ENCODE results near the gene MIEN1. TPM values are rescaled to one million over a fixed set of nuclear protein-coding genes. Genes with fewer than 3 reads are reported as not detected.

The MIEN1 gene
- total RNA-seq, 2 donors from 2014 or later: 46.5 to 119 TPM

GRCh38 chr17:39756380-39757079 lies 26.2 kb upstream of the MIEN1 start:
- H3K4me3 ChIP-seq: no peak overlapping the region
- H3K36me3 ChIP-seq: no peaks in the 10 kb centered on the region
- no peaks in the 10 kb centered on the region for H3K27me3 ChIP-seq (replicated peaks; ENCODE audit: insufficient read depth)
- H3K27ac ChIP-seq: no peak overlapping the region
- no peak for DNase-seq (ENCODE audit: low spot score)
- no peaks in the 10 kb centered on the region for H3K4me1 ChIP-seq (replicated peaks)
- 62% methylated on average over 7 of the region's 7 CpGs for WGBS
- TF ChIP-seq CTCF (IDR thresholded peaks at IDR 0.05) (no peak), POLR2A (IDR thresholded peaks at IDR 0.05) (no peak), POLR2AphosphoS5 (IDR thresholded peaks at IDR 0.05) (no peak)
- H3K9me3 ChIP-seq: no peaks in the 10 kb centered on the region
- intact Hi-C loops (cut with DNase I): no loop called here

DNA sequence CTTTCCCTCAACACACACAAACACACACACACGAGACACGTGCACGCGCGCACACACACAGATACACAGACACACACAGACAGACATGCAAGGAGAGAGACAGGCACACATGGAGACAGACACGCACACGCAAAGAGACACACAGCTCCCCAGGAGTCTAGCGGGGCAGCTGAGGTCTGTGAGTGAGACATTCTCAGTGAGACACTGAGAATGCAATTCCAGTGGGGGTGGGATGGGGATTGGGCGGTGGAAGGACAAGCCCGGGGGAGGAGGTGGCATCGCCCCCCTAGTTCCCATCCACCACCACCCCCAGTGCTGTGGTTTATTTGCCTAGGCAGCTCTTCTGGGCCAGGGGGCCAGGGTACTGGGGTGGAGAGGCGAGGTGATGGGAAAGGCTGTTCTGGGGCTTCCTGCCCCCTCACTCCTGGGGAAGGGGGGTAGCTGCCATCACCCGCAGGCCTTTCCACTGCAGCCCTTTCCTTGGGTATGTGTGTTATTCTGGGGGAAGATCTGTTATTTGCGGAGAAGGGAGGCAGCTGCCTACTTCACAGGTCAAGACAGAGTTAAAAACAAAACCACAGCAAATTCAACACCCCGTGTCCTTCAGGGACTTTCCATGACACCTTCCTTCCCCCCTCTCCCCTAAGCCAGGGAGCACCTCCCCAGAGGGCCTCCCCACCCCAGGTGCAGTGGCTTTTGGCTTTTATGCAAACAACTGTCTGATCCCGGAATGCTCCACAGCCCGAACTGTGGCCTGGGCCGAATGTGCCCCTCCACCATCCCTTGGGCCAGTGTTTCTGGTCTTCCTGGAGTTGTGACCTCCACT lies 25.4 kb upstream of the MIEN1 start:
- H3K27me3 ChIP-seq (replicated peaks; ENCODE audit: insufficient read depth): no peaks in the 10 kb centered on the region
- TF ChIP-seq CTCF (IDR thresholded peaks at IDR 0.05): no peak
- no peak for TF ChIP-seq POLR2AphosphoS5 (IDR thresholded peaks at IDR 0.05)
- TF ChIP-seq POLR2A (IDR thresholded peaks at IDR 0.05): no peak
- no peaks in the 10 kb centered on the region for H3K4me1 ChIP-seq (replicated peaks)
- intact Hi-C loops (cut with DNase I): loop anchor here (2.0 kb wide), 1 partner anchor 133 kb away; no protein-coding TSS in a partner anchor
- H3K27ac ChIP-seq: no peak overlapping the region
- no peak overlapping the region for H3K4me3 ChIP-seq
- 64% methylated on average over 18 of the region's 18 CpGs for WGBS
- H3K36me3 ChIP-seq: no peaks in the 10 kb centered on the region
- no peaks in the 10 kb centered on the region for H3K9me3 ChIP-seq
- DNase-seq (ENCODE audit: low spot score): no peak

DNA sequence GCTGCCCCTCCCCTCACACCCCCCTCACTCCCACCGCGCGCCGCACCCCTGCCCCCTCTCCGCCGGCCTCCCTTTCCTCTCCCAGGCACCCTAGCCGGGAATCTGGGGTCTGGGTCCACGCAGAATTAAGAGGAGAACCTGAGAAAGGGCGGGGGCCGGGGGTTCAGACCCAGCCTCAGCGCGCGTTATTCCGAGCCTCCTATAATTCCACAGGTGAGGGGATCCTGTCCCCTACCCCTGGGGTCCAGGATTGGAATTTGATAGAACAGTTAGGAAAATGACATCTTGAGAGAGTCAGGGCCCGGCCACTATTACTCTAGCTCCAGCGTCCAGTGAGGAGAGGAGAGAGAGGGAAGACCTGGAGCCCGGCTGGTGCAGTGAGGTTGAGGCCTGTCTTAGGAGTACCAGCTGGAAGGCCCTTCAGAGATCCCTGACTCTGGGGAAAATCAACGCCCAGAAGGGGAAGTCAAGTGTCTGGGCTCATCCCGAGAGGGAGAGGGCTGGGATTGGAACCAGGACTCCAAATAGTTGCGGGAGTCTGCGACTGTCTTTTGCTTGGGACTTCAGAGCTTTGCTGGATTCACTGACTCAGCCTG lies 24.7 kb upstream of the MIEN1 start:
- Histone ChIP-seq H3K36me3 (no peaks in the 10 kb centered on the region), H3K4me3 (peak overlapping the region; percentile 61), H3K9me3 (no peaks in the 10 kb centered on the region), H3K27me3 (replicated peaks; ENCODE audit: insufficient read depth) (no peaks in the 10 kb centered on the region), H3K4me1 (replicated peaks) (no peaks in the 10 kb centered on the region), H3K27ac (peak overlapping the region; percentile 85 to 88)
- no peak for TF ChIP-seq POLR2AphosphoS5 (IDR thresholded peaks at IDR 0.05)
- TF ChIP-seq POLR2A (IDR thresholded peaks at IDR 0.05): no peak
- TF ChIP-seq CTCF (IDR thresholded peaks at IDR 0.05): no peak
- 37% methylated on average over 21 of the region's 21 CpGs for WGBS
- no peak for DNase-seq (ENCODE audit: low spot score)
- intact Hi-C loops (cut with DNase I): loop anchor here (2.0 kb wide), 1 partner anchor 132 kb away; no protein-coding TSS in a partner anchor

DNA sequence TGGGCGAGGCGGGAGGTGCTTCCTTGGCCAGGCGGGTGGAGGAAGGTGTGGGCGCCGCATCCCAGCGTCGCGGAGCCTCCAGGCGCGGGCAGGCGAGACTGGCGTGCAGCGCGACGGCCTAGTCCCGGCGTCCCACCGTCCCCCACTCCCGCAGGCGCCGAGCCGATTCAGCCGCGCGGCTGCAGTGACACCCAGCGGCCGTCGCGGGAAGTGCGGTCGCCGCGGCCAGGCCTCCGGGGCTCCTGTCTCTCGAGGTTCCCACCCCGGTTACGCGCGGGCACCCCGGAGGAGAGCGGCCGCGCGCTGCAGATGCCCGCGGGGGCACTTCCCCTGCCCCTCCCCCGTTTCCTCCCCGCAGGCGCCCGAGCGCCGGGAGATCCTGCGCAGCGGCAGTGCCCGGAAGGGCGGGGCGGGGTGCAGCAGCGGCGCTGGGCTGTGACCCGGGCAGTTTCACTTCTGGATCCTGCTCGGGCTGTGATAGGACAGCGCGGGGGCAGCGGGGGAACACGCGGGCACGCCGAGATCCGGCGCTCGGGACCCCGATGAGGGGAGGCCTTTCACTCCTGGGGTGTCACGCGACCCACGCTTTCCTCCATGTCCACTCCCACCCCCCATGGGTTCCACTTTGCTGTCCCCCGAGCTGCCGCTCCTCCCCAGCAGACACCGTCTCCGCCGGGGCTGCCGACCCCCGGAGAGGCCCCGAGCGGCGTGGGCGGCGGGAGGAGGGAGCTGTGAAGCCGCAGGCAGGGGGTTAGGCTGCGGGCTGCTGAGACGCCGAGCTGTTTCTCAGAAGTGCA lies 24.0 kb upstream of the MIEN1 start:
- intact Hi-C loops (cut with DNase I): loop anchor here (2.0 kb wide), 1 partner anchor 132 kb away; no protein-coding TSS in a partner anchor
- H3K36me3 ChIP-seq: no peaks in the 10 kb centered on the region
- H3K9me3 ChIP-seq: no peaks in the 10 kb centered on the region
- H3K27me3 ChIP-seq (replicated peaks; ENCODE audit: insufficient read depth): no peaks in the 10 kb centered on the region
- peak overlapping the region; percentile 61 for H3K4me3 ChIP-seq
- peak overlapping the region; percentile 85 to 88 for H3K27ac ChIP-seq
- TF ChIP-seq CTCF (IDR thresholded peaks at IDR 0.05) (peak; percentile 95 to 100 (median 99)), POLR2A (IDR thresholded peaks at IDR 0.05) (peak; percentile 74), POLR2AphosphoS5 (IDR thresholded peaks at IDR 0.05) (peak; percentile 85)
- DNase-seq (ENCODE audit: low spot score): peak; percentile 81
- 0% methylated on average over 30 of the region's 91 CpGs for WGBS
- H3K4me1 ChIP-seq (replicated peaks): no peaks in the 10 kb centered on the region

Data from prostate gland (tissue), 2 donors.